GM23338 (cell line): Measurements from ENCODE around the gene ACTG1. TPM values are rescaled to one million over a fixed set of nuclear protein-coding genes. Genes with fewer than 3 reads are reported as not detected.
A peak's percentile ranks its signal among the peaks of the same experiment; 100 is the strongest.

ENCODE experiments used
- ATAC-seq: fragments of 200-7000 bp; cut with Tn5 transposase; 3 replicates; pipeline ENCODE4 v1.9.1; 2020
- DNase-seq: peaks from one replicate; pipeline ENCODE4 v3.0.0-alpha.2; 2015; ENCODE audit warnings: low spot score
- H2AFZ ChIP-seq: fragments of 200-600 bp; sonication (generic); 2 replicates; pipeline ENCODE4 v1.8.0; 2016; ENCODE audit warnings: antibody characterized with exemption, mild to moderate bottlenecking, moderate library complexity
- H3F3A ChIP-seq: fragments of 200-600 bp; sonication (generic); replicated peaks from 2 replicates; pipeline ENCODE4 v1.8.0; 2017; ENCODE audit warnings: antibody characterized with exemption, mixed run types, low read depth
- H3K27ac ChIP-seq: fragments of 200-600 bp; sonication (generic); 2 replicates; pipeline ENCODE4 v1.6.1; 2016; ENCODE audit warnings: low read depth
- H3K27me3 ChIP-seq: fragments of 200-600 bp; sonication (generic); 2 replicates; pipeline ENCODE4 v1.8.0; 2016; ENCODE audit warnings: mild to moderate bottlenecking, mixed run types, moderate library complexity; ENCODE audit not compliant: insufficient read depth
- H3K36me3 ChIP-seq: fragments of 200-600 bp; sonication (generic); 2 replicates; pipeline ENCODE4 v1.8.0; 2016; ENCODE audit warnings: mild to moderate bottlenecking; ENCODE audit not compliant: insufficient read depth
- H3K4me1 ChIP-seq: fragments of 200-600 bp; sonication (generic); 2 replicates; pipeline ENCODE4 v1.8.0; 2016; ENCODE audit warnings: mild to moderate bottlenecking, moderate library complexity; ENCODE audit not compliant: insufficient read depth
- H3K4me2 ChIP-seq: fragments of 200-600 bp; sonication (generic); 2 replicates; pipeline ENCODE4 v1.7.1; 2017; ENCODE audit warnings: mixed run types
- H3K4me3 ChIP-seq: fragments of 200-600 bp; sonication (generic); 2 replicates; pipeline ENCODE4 v1.6.1; 2016; ENCODE audit warnings: mixed run types
- H3K79me2 ChIP-seq: fragments of 200-600 bp; sonication (generic); replicated peaks from 2 replicates; pipeline ENCODE4 v1.8.0; 2017; ENCODE audit warnings: mild to moderate bottlenecking; ENCODE audit not compliant: insufficient read depth
- H3K9me2 ChIP-seq: fragments of 200-600 bp; sonication (generic); 2 replicates; pipeline ENCODE4 v1.8.0; 2017; ENCODE audit not compliant: insufficient read depth
- H4K20me1 ChIP-seq: fragments of 200-600 bp; sonication (generic); replicated peaks from 2 replicates; pipeline ENCODE4 v1.8.0; 2017; ENCODE audit warnings: mild to moderate bottlenecking; ENCODE audit not compliant: insufficient read depth
- H3K27ac Mint-ChIP-seq: 2 replicates; pipeline ENCODE4 v1.8.0; 2020; ENCODE audit warnings: inconsistent platforms, mild to moderate bottlenecking, moderate library complexity, mixed read lengths
- H3K27me3 Mint-ChIP-seq: 3 replicates; pipeline ENCODE4 v1.8.0; 2022; ENCODE audit warnings: low read depth, mild to moderate bottlenecking, moderate library complexity, mixed read lengths, inconsistent platforms; ENCODE audit not compliant: insufficient read depth, poor library complexity
- H3K36me3 Mint-ChIP-seq: 3 replicates; pipeline ENCODE4 v1.8.0; 2021; ENCODE audit warnings: low read depth, mild to moderate bottlenecking, inconsistent platforms, moderate library complexity, mixed read lengths
- H3K4me1 Mint-ChIP-seq: 3 replicates; pipeline ENCODE4 v1.8.0; 2020; ENCODE audit warnings: mild to moderate bottlenecking, inconsistent platforms, mixed read lengths
- H3K4me3 Mint-ChIP-seq: 3 replicates; pipeline ENCODE4 v1.8.0; 2021; ENCODE audit warnings: moderate library complexity, mild to moderate bottlenecking, inconsistent platforms, mixed read lengths
- H3K9me3 Mint-ChIP-seq: 3 replicates; pipeline ENCODE4 v1.8.0; 2020; ENCODE audit warnings: moderate library complexity, mild to moderate bottlenecking, inconsistent platforms, mixed read lengths
- CREB1 ChIP-seq: fragments of 250-450 bp; sonication (Bioruptor Pico); IDR thresholded peaks from 2 replicates; pipeline ENCODE4 v1.5.0; 2020; ENCODE audit warnings: low read depth, mild to moderate bottlenecking, moderate library complexity
- CTCF ChIP-seq, 2 experiments: fragments of 200-600 bp in 1 of 2; sonication (generic) in 1 of 2; conservative IDR thresholded peaks; 2 replicates each; pipeline versions ENCODE4 v1.5.1 to v1.6.1; 2016 to 2017; ENCODE audit warnings: antibody characterized with exemption in 2 of 2, low read depth in 2 of 2, mild to moderate bottlenecking in 2 of 2, moderate library complexity in 1 of 2
- EZH2 ChIP-seq: fragments of 200-600 bp; sonication (generic); IDR thresholded peaks from one replicate; pipeline ENCODE4 v1.8.0; 2017; ENCODE audit warnings: antibody characterized with exemption, mild to moderate bottlenecking, low read depth; ENCODE audit not compliant: unreplicated experiment
- EZH2phosphoT487 ChIP-seq: fragments of 200-600 bp; sonication (generic); IDR thresholded peaks from one replicate; pipeline ENCODE4 v1.8.1; 2018; ENCODE audit warnings: antibody characterized with exemption; ENCODE audit not compliant: unreplicated experiment
- JUNB ChIP-seq: IDR thresholded peaks from one replicate; pipeline ENCODE4 v1.6.1; 2016; ENCODE audit warnings: antibody characterized with exemption; ENCODE audit not compliant: unreplicated experiment
- NANOG ChIP-seq: IDR thresholded peaks from 2 replicates; pipeline ENCODE4 v1.6.1; 2016; ENCODE audit warnings: antibody characterized with exemption, borderline replicate concordance
- POLR2AphosphoS5 ChIP-seq: IDR thresholded peaks from 2 replicates; pipeline ENCODE4 v1.6.1; 2016; ENCODE audit warnings: antibody characterized with exemption, low read depth
- STAT1 ChIP-seq: IDR thresholded peaks from one replicate; pipeline ENCODE4 v1.6.1; 2016; ENCODE audit warnings: antibody characterized with exemption; ENCODE audit not compliant: unreplicated experiment
- ZNF114 ChIP-seq: fragments of 250-450 bp; sonication (Bioruptor Pico); IDR thresholded peaks from 2 replicates; pipeline ENCODE4 v1.5.0; 2020; ENCODE audit warnings: mild to moderate bottlenecking, moderate library complexity
- ZNF331 ChIP-seq: fragments of 250-450 bp; sonication (Bioruptor Pico); IDR thresholded peaks from 2 replicates; pipeline ENCODE4 v1.5.0; 2020; ENCODE audit warnings: low read depth, mild to moderate bottlenecking, moderate library complexity
- ZNF462 ChIP-seq: fragments of 250-450 bp; sonication (Bioruptor Pico); IDR thresholded peaks from 2 replicates; pipeline ENCODE4 v1.5.0; 2020; ENCODE audit warnings: mild to moderate bottlenecking, moderate library complexity
- polyA plus RNA-seq: library from polyadenylated mRNA; unstranded; fragments of >200 nt; fragmentation: Nextera tagmentation; extraction: Ambion mirVana; gene quantifications from 2 replicates; pipeline ENCODE4 v1.2.1, GENCODE V29; 2016
- total RNA-seq: library from RNA; depleted of rRNA; stranded (reverse); fragments of >200 nt; shearing (Covaris generic); gene quantifications from 2 replicates; pipeline ENCODE4 v1.2.3, GENCODE V29; 2014
- TF ChIP-seq, protein P1 (sequence below): IDR thresholded peaks from one replicate; pipeline ENCODE4 v1.6.1; 2018; ENCODE audit warnings: antibody characterized with exemption; ENCODE audit not compliant: unreplicated experiment
- TF ChIP-seq, protein P2 (sequence below): IDR thresholded peaks from 2 replicates; pipeline ENCODE4 v1.6.1; 2016; ENCODE audit warnings: antibody characterized with exemption

Gene ACTG1
- total and polyA plus RNA-seq, 2 experiments from 2014 or later: 1,867 to 4,739 TPM

DNA sequence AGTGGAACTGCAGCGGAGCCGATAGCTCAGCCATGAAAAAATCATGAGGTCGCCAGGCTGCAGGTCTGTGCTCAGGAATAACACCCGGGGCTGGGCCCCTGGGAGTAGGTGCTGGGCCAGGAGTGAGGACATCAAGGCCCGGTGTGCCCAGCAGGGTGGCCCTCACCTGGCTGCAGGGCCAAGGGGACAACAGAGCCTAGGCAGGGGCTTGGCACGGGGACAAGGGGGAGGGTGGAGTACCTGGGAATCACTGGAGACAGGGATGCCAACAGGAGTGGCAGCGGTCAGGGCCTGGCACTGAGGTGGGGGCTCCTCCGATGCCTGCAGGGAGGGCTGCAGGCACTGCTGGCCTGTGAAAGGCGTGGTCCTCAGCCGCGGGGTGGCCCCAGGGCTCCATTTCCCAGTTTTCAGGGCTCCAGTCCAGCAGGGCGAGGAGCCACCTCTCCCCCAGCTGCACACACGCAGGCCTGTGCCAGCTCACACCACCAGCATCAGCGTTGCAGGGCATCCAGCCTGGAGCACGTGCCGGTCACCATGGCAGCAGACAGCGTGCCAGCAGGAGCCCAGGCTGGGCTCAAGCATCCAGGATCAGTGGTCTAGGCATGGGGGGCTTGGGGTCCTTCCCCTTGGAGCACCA, 10.9 kb upstream of the ACTG1 start:
- H3K4me3 ChIP-seq: 0 out of 2 replicates have a peak overlapping the region, but pooled peaks have one; percentile 26
- no peaks in the 10 kb centered on the region for H3K36me3 ChIP-seq
- Mint-ChIP-seq H3K36me3 (no peaks in the 10 kb centered on the region; the same call in 2 of the 3 replicates), H3K4me1 (peaks cover 6% of the 10 kb centered on the region), H3K4me3 (no peak overlapping the region), H3K9me3 (no peaks in the 10 kb centered on the region; the same call in 2 of the 3 replicates), H3K27ac (no peak overlapping the region), H3K27me3 (peaks cover 39% of the 10 kb centered on the region)
- peaks cover 39% of the 10 kb centered on the region for H3K27me3 ChIP-seq
- H3K4me1 ChIP-seq: peaks cover 7% of the 10 kb centered on the region
- H2AFZ ChIP-seq: no peak overlapping the region
- peak overlapping the region; percentile 65 for H3K4me2 ChIP-seq
- no peak overlapping the region for H3K27ac ChIP-seq
- TF ChIP-seq, protein P1, sequence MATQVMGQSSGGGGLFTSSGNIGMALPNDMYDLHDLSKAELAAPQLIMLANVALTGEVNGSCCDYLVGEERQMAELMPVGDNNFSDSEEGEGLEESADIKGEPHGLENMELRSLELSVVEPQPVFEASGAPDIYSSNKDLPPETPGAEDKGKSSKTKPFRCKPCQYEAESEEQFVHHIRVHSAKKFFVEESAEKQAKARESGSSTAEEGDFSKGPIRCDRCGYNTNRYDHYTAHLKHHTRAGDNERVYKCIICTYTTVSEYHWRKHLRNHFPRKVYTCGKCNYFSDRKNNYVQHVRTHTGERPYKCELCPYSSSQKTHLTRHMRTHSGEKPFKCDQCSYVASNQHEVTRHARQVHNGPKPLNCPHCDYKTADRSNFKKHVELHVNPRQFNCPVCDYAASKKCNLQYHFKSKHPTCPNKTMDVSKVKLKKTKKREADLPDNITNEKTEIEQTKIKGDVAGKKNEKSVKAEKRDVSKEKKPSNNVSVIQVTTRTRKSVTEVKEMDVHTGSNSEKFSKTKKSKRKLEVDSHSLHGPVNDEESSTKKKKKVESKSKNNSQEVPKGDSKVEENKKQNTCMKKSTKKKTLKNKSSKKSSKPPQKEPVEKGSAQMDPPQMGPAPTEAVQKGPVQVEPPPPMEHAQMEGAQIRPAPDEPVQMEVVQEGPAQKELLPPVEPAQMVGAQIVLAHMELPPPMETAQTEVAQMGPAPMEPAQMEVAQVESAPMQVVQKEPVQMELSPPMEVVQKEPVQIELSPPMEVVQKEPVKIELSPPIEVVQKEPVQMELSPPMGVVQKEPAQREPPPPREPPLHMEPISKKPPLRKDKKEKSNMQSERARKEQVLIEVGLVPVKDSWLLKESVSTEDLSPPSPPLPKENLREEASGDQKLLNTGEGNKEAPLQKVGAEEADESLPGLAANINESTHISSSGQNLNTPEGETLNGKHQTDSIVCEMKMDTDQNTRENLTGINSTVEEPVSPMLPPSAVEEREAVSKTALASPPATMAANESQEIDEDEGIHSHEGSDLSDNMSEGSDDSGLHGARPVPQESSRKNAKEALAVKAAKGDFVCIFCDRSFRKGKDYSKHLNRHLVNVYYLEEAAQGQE: no peak
- TF ChIP-seq, protein P2, sequence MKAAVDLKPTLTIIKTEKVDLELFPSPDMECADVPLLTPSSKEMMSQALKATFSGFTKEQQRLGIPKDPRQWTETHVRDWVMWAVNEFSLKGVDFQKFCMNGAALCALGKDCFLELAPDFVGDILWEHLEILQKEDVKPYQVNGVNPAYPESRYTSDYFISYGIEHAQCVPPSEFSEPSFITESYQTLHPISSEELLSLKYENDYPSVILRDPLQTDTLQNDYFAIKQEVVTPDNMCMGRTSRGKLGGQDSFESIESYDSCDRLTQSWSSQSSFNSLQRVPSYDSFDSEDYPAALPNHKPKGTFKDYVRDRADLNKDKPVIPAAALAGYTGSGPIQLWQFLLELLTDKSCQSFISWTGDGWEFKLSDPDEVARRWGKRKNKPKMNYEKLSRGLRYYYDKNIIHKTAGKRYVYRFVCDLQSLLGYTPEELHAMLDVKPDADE: no peak
- TF ChIP-seq ZNF114 (CRISPR knock-in tag) (no peak), POLR2AphosphoS5 (no peak), EZH2 (no peak), ZNF331 (CRISPR knock-in tag) (no peak), ZNF462 (CRISPR knock-in tag) (no peak), JUNB (no peak), EZH2phosphoT487 (no peak), CTCF (conservative IDR thresholded peaks at IDR 0.05; ENCODE audit: low read depth in 2 of 2) (no peak), CREB1 (no peak), STAT1 (no peak), NANOG (no peak)
- DNase-seq: no peak
- no peak for ATAC-seq
- H3K79me2 ChIP-seq: no peaks in the 10 kb centered on the region
- 0 out of 2 replicates have a peak, but pooled peaks cover 4% of the 10 kb centered on the region for H3F3A ChIP-seq
- no peaks in the 10 kb centered on the region for H3K9me2 ChIP-seq
- H4K20me1 ChIP-seq: no peaks in the 10 kb centered on the region
